CD4-positive, alpha-beta T cell treated with Interleukin-1 beta for 1 hour (primary cell): ENCODE results near the gene CHORDC1.

ENCODE experiments used
- DNase-seq, 2 donors: peaks; one replicate each; pipeline ENCODE4 v3.0.0-alpha.2; 2020 to 2022

CHORDC1 gene

GRCh38 chr11:90222459-90223247 lies at the start of gene CHORDC1:
CHORDC1 (minus strand) TSS chr11:90223049; CDS start chr11:90222954, 95 bp downstream.
- peak; percentile 93 to 95 for DNase-seq

GRCh38 chr11:90257158-90257525 lies 34.3 kb upstream of the CHORDC1 start:
- DNase-seq, result no peak

- DNase-seq, result no peak
Observed at GRCh38 chr11:90256404-90257157, 33.7 kb upstream of the CHORDC1 start.

GRCh38 chr11:90254065-90254464 lies 31.2 kb upstream of the CHORDC1 start:
- DNase-seq, result no peak

- DNase-seq, result no peak
Observed at GRCh38 chr11:90252053-90252452, 29.2 kb upstream of the CHORDC1 start.

GRCh38 chr11:90251599-90251998 lies 28.8 kb upstream of the CHORDC1 start:
- DNase-seq, result no peak

GRCh38 chr11:90250970-90251369 lies 28.1 kb upstream of the CHORDC1 start:
- DNase-seq, result peak in 1 of 2 donors; percentile 13

GRCh38 chr11:90246468-90246867 lies 23.6 kb upstream of the CHORDC1 start:
- no peak for DNase-seq

- no peak for DNase-seq
Observed at GRCh38 chr11:90243534-90243933, 20.7 kb upstream of the CHORDC1 start.

GRCh38 chr11:90242894-90243416 lies 20.1 kb upstream of the CHORDC1 start:
- DNase-seq, result no peak

GRCh38 chr11:90241414-90241813 lies 18.6 kb upstream of the CHORDC1 start:
- no peak for DNase-seq

- peak in 1 of 2 donors; percentile 21 for DNase-seq
Observed at GRCh38 chr11:90239967-90240636, 17.3 kb upstream of the CHORDC1 start.

GRCh38 chr11:90237004-90237403 lies 14.2 kb upstream of the CHORDC1 start:
- DNase-seq, result no peak

GRCh38 chr11:90235526-90235925 lies 12.7 kb upstream of the CHORDC1 start:
- no peak for DNase-seq

- DNase-seq, result no peak
Observed at GRCh38 chr11:90234977-90235376, 12.1 kb upstream of the CHORDC1 start.

GRCh38 chr11:90229791-90230190 lies 6.9 kb upstream of the CHORDC1 start:
- no peak for DNase-seq

- no peak for DNase-seq
Observed at GRCh38 chr11:90228056-90228455, 5.2 kb upstream of the CHORDC1 start.

GRCh38 chr11:90223248-90223585 lies 368 bp upstream of the CHORDC1 start:
- DNase-seq, result no peak

GRCh38 chr11:90221803-90222458 lies 918 bp downstream of the CHORDC1 start:
- no peak for DNase-seq

GRCh38 chr11:90220391-90220790 lies 2.5 kb downstream of the CHORDC1 start:
- no peak for DNase-seq

- DNase-seq, result no peak
Observed at GRCh38 chr11:90219438-90219837, 3.4 kb downstream of the CHORDC1 start.

- DNase-seq, result no peak
Observed at GRCh38 chr11:90218606-90219005, 4.2 kb downstream of the CHORDC1 start.

- DNase-seq, result no peak
Observed at GRCh38 chr11:90216611-90217010, 6.2 kb downstream of the CHORDC1 start.
